ENCODE measurements around the gene PTGFR. TPM values are rescaled to one million over a fixed set of nuclear protein-coding genes. Genes with fewer than 3 reads are reported as not detected.

PTGFR gene
- total RNA-seq, 4 donors from 2014 or later: 1.4 to 3.4 (median 2.0) TPM

DNA sequence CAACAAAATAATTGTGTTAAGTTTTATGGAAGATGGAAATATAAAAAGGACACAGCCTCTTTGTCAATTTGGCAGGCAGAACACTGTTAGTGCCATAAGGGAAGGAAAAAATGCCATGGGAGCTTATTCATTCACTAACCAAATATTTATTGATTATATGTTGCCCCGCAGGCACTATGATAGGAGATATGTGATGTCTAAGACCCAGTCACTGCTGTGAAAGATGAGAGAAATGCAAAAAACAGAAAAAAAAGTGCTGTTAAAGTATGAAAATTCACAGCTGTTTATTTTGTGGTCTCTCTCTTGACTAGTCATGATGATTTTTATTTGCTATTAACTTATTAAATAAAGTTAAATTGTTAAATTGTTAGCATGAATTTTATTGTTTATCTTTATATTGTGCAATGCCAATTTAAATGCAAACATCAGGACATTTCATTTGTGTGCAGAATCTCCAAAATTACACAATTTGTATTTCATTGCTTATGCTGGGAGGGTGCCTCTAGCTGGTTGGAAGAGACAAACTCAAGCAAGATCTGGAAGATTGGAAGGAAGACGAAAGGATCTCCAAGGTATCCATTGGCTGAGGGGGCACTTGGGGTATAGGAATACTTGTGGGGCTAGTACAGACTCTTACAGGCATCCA, 17.8 kb upstream of the PTGFR start:
- no peaks in the 10 kb centered on the region for H3K27me3 ChIP-seq
- H3K9me3 ChIP-seq: no peaks in the 10 kb centered on the region
- in situ Hi-C loops (cut with MboI; ENCODE audit: low sequenced_read_pairs in 4 of 4) (no loop called here), intact Hi-C loops (cut with DNase I; ENCODE audit: low total_unique reads) (no loop called here)
- TF ChIP-seq, protein P1, sequence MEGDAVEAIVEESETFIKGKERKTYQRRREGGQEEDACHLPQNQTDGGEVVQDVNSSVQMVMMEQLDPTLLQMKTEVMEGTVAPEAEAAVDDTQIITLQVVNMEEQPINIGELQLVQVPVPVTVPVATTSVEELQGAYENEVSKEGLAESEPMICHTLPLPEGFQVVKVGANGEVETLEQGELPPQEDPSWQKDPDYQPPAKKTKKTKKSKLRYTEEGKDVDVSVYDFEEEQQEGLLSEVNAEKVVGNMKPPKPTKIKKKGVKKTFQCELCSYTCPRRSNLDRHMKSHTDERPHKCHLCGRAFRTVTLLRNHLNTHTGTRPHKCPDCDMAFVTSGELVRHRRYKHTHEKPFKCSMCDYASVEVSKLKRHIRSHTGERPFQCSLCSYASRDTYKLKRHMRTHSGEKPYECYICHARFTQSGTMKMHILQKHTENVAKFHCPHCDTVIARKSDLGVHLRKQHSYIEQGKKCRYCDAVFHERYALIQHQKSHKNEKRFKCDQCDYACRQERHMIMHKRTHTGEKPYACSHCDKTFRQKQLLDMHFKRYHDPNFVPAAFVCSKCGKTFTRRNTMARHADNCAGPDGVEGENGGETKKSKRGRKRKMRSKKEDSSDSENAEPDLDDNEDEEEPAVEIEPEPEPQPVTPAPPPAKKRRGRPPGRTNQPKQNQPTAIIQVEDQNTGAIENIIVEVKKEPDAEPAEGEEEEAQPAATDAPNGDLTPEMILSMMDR (IDR thresholded peaks at IDR 0.05 in 4 of 5, conservative IDR thresholded peaks at IDR 0.05 in 1 of 5): no peak
- TF ChIP-seq POLR2A (IDR thresholded peaks at IDR 0.05): no peak
- no peak overlapping the region for H3K4me3 ChIP-seq
- ATAC-seq: no peak
- no peaks in the 10 kb centered on the region for H3K36me3 ChIP-seq
- H3K4me1 ChIP-seq: no peaks in the 10 kb centered on the region
- H3K27ac ChIP-seq: no peak overlapping the region
- DNase-seq: no peak

DNA sequence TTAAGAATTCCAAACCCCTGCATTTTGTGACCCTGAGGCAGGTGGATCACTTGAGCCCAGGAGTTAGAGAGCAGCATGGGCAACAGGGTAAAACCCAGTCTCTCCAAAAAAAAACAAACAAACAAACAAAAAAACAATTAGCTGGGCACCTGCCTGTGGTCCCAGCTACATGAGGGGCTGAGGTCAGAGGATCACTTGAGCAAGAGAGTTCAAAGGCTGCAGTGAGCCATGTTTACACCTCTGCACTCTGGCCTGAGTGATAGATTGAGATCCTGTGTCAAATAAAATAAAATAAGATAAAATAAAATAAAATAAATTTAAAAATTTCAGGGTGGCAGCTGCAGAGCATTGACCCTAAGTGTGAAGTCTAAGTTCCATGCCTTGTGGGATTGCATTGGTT, 16.7 kb upstream of the PTGFR start:
- Histone ChIP-seq H3K4me3 (no peak overlapping the region), H3K27me3 (no peaks in the 10 kb centered on the region), H3K27ac (no peak overlapping the region), H3K4me1 (no peaks in the 10 kb centered on the region), H3K9me3 (no peaks in the 10 kb centered on the region), H3K36me3 (no peaks in the 10 kb centered on the region)
- in situ Hi-C loops (cut with MboI; ENCODE audit: low sequenced_read_pairs in 4 of 4): no loop called here
- DNase-seq (no peak), ATAC-seq (no peak)
- TF ChIP-seq, protein P1 (IDR thresholded peaks at IDR 0.05 in 4 of 5, conservative IDR thresholded peaks at IDR 0.05 in 1 of 5): no peak
- TF ChIP-seq POLR2A (IDR thresholded peaks at IDR 0.05): no peak
- intact Hi-C loops (cut with DNase I; ENCODE audit: low total_unique reads): no loop called here

DNA sequence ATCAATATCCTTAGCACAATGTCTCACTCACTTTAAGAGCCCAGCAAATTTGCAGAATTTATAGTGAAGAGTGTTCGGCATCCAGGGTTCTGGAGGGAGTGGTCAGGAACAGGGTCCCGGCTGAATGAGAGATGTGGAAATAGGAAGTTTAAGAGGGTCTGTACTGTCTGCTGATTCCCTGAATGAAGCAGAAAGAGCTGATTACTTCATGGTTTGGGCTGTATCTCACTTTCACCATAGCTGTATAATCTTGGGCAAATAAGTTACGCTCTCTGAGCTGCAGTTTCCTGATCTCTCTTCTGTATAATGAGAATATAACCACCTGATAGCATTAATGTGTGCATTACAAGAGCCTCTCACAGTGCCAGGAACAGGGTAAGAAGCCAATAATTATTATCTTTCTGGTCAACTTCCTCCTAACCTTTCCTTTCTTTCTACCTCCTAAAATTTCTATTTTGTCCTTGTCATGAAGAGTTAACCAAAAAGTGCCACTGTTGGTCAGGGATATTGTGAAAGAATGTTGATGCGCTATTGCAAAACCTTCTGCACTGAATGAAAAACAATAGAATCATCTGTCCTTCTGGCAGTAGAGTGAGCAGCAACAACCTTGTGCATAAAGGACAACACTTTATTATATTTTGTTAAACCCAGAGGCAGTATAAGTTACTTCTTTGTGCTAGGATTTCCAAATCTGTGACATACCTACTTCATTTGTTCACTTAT, 14.7 kb upstream of the PTGFR start:
- Histone ChIP-seq H3K4me1 (no peaks in the 10 kb centered on the region), H3K9me3 (no peaks in the 10 kb centered on the region), H3K4me3 (no peak overlapping the region), H3K27ac (peak overlapping the region in 1 of 4 donors; percentile 10), H3K36me3 (no peaks in the 10 kb centered on the region), H3K27me3 (no peaks in the 10 kb centered on the region)
- no peak for DNase-seq
- peak; percentile 55 to 60 for ATAC-seq
- TF ChIP-seq, protein P1 (IDR thresholded peaks at IDR 0.05 in 4 of 5, conservative IDR thresholded peaks at IDR 0.05 in 1 of 5): no peak
- TF ChIP-seq POLR2A (IDR thresholded peaks at IDR 0.05): no peak
- in situ Hi-C loops (cut with MboI; ENCODE audit: low sequenced_read_pairs in 4 of 4) (no loop called here), intact Hi-C loops (cut with DNase I; ENCODE audit: low total_unique reads) (no loop called here)

DNA sequence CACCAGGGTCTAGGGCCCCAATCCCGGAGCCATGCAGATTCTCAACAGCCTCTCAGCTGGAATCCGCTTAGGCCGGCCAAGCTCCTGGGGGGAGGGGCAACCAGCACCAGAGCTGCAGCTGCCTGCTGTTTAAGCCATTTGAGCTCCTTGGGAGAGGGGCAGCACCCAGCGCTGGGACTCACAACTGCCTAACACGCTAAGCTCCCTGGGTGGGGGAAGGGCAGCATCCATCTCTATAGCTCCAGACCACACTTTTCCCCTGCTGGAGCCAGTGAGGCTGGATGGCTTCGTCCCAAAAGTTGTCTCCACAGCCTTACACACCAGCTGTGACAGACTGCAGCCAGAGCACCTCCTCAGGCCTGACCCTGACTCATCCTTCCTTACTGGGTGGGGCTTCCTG, 6.9 kb upstream of the PTGFR start:
- H3K9me3 ChIP-seq: no peaks in the 10 kb centered on the region
- no peaks in the 10 kb centered on the region for H3K36me3 ChIP-seq
- in situ Hi-C loops (cut with MboI; ENCODE audit: low sequenced_read_pairs in 4 of 4) (no loop called here), intact Hi-C loops (cut with DNase I; ENCODE audit: low total_unique reads) (no loop called here)
- DNase-seq: peak in 1 of 2 donors; percentile 22
- ATAC-seq: no peak
- H3K4me1 ChIP-seq: no peaks in the 10 kb centered on the region
- H3K27me3 ChIP-seq: peaks cover 0 to 6% (median 0%) of the 10 kb centered on the region in 3 donors
- no peak overlapping the region for H3K4me3 ChIP-seq
- TF ChIP-seq, protein P1 (IDR thresholded peaks at IDR 0.05 in 4 of 5, conservative IDR thresholded peaks at IDR 0.05 in 1 of 5): no peak
- no peak for TF ChIP-seq POLR2A (IDR thresholded peaks at IDR 0.05)
- no peak overlapping the region for H3K27ac ChIP-seq
